HEK293 (cell line): ENCODE results near the gene MAN2B1.

ENCODE experiments used
- CTCF ChIP-seq: fragments of 450-650 bp; formaldehyde crosslinking; IDR thresholded peaks from 2 replicates; pipeline ENCODE4 v1.5.1; 2016; ENCODE audit warnings: missing biosample characterization, missing genetic modification characterization
- MYNN ChIP-seq: fragments of 450-650 bp; formaldehyde crosslinking; IDR thresholded peaks from 2 replicates; pipeline ENCODE4 v1.5.1; 2016; ENCODE audit warnings: missing biosample characterization, missing genetic modification characterization, borderline replicate concordance
- REST ChIP-seq: fragments of 450-650 bp; formaldehyde crosslinking; IDR thresholded peaks from 2 replicates; pipeline ENCODE4 v1.5.1; 2016; ENCODE audit warnings: missing biosample characterization, missing genetic modification characterization
- ZBTB1 ChIP-seq: fragments of 450-650 bp; formaldehyde crosslinking; IDR thresholded peaks from 2 replicates; pipeline ENCODE4 v1.5.1; 2016; ENCODE audit warnings: missing biosample characterization, missing genetic modification characterization
- ZBTB49 ChIP-seq: fragments of 450-650 bp; formaldehyde crosslinking; IDR thresholded peaks from 2 replicates; pipeline ENCODE4 v1.5.1; 2016; ENCODE audit warnings: missing biosample characterization, missing genetic modification characterization, low read depth
- ZNF274 ChIP-seq, 2 experiments: fragments of 200-500 bp in 1 of 2; fragments of 450-650 bp in 1 of 2; sonication (Bioruptor generic) in 1 of 2; formaldehyde crosslinking in 1 of 2; IDR thresholded peaks; 2 replicates each; pipeline versions ENCODE4 v1.5.1 to v1.6.1; 2014 to 2016; ENCODE audit warnings: borderline replicate concordance in 1 of 2, inconsistent platforms in 1 of 2, low read length in 1 of 2, missing biosample characterization in 1 of 2, missing genetic modification characterization in 1 of 2
- ZNF292 ChIP-seq: fragments of 450-650 bp; formaldehyde crosslinking; IDR thresholded peaks from 2 replicates; pipeline ENCODE4 v1.5.1; 2016; ENCODE audit warnings: low read depth, missing biosample characterization, missing genetic modification characterization, borderline replicate concordance
- ZNF416 ChIP-seq: fragments of 450-650 bp; formaldehyde crosslinking; IDR thresholded peaks from 2 replicates; pipeline ENCODE4 v1.5.1; 2016; ENCODE audit warnings: missing biosample characterization, missing genetic modification characterization
- ZNF549 ChIP-seq: fragments of 450-650 bp; IDR thresholded peaks from 2 replicates; pipeline ENCODE4 v1.5.1; 2018; ENCODE audit warnings: missing biosample characterization, missing genetic modification characterization, mild to moderate bottlenecking, inconsistent platforms, moderate library complexity
- ZNF560 ChIP-seq: fragments of 450-650 bp; formaldehyde crosslinking; IDR thresholded peaks from 2 replicates; pipeline ENCODE4 v1.5.1; 2017; ENCODE audit warnings: missing biosample characterization, missing genetic modification characterization, borderline replicate concordance
- ZNF747 ChIP-seq: fragments of 450-650 bp; formaldehyde crosslinking; IDR thresholded peaks from 2 replicates; pipeline ENCODE4 v1.5.1; 2016; ENCODE audit warnings: missing biosample characterization, missing genetic modification characterization
- ZNF837 ChIP-seq: fragments of 450-650 bp; formaldehyde crosslinking; IDR thresholded peaks from 2 replicates; pipeline ENCODE4 v1.5.1; 2016; ENCODE audit warnings: missing biosample characterization, missing genetic modification characterization

GRCh38 chr19:12685831-12686230 is 19.3 kb upstream of the MAN2B1 start:
- TF ChIP-seq CTCF (no peak), REST (no peak), ZNF560 (tag by site-specific recombination) (no peak), ZNF292 (tag by site-specific recombination) (no peak), ZNF549 (tag by site-specific recombination) (no peak), ZBTB1 (tag by site-specific recombination) (no peak), ZBTB49 (tag by site-specific recombination) (no peak), ZNF837 (tag by site-specific recombination) (no peak), ZNF747 (tag by site-specific recombination) (no peak), ZNF274 (IDR thresholded peaks at IDR 0.05; ENCODE audit: low read length) (no peak), ZNF274 (tag by site-specific recombination; IDR thresholded peaks at IDR 0.05; ENCODE audit: borderline replicate concordance) (no peak), MYNN (tag by site-specific recombination) (no peak), ZNF416 (tag by site-specific recombination) (no peak)
